ENCODE data around the gene KLHL13.

GRCh38 chrX:118115953-118116712 is 477 bp downstream of the KLHL13 start:
- TF ChIP-seq CTCF (conservative IDR thresholded peaks at IDR 0.05), result no peak
- no peak for TF ChIP-seq EZH2 (IDR thresholded peaks at IDR 0.05; ENCODE audit: low read depth)
